Measurements from ENCODE around the gene ATF6B.
"Not testable (repeated sequence)": the region's sequence is repeated elsewhere in the genome, so short reads cannot be mapped to it uniquely, and the experiment has no call there.

The ATF6B gene

DNA sequence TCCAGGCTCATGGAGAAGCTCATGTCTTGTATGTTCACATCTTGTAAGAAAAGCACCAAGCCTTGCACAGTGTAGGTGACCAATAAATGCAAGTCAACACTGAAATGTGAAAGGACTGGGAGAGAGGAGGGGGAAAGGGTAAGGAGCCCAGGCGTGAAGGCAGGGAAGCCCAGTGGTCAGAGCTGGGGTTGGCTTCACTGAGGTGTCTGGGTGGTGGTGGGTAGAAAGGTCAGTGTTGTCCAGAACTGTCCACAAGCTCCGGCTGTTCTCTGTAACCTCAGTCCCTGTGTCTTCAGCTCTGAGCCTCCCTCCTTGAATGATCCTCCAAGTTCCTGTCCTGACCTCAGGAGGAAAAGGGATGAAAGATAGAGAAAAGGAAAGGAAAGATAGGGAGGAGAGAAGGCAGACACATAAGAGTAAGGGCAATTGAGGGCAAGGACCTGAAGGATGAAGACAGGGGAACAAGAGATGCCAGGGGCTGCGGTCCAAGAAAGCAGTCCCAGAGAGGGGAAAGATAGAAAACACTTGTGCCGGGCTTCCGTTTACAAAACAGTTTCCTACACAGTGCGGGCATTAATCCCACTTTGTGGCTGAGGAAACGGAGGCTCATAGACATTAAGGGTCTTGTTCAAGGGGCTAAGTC lies 16.5 kb downstream of the ATF6B start:
- Histone ChIP-seq H3K27me3 (ENCODE audit: low read depth, low read length) (no peaks in the 10 kb centered on the region), H3K9me3 (ENCODE audit: control insufficient read depth in 1 of 2, low read length in 2 of 2) (no peaks in the 10 kb centered on the region), H3K4me1 (ENCODE audit: control insufficient read depth in 1 of 2, insufficient read depth in 2 of 2, low read length in 2 of 2) (peaks cover 14 to 47% of the 10 kb centered on the region in 2 donors), H3K4me3 (ENCODE audit: low read depth in 1 of 2, low read length in 2 of 2) (no peak overlapping the region), H3K27ac (ENCODE audit: low read length) (peak overlapping the region; percentile 71), H3K36me3 (ENCODE audit: control insufficient read depth in 1 of 2, insufficient read depth in 2 of 2, low read length in 2 of 2) (peaks cover 10 to 12% of the 10 kb centered on the region in 2 donors)

DNA sequence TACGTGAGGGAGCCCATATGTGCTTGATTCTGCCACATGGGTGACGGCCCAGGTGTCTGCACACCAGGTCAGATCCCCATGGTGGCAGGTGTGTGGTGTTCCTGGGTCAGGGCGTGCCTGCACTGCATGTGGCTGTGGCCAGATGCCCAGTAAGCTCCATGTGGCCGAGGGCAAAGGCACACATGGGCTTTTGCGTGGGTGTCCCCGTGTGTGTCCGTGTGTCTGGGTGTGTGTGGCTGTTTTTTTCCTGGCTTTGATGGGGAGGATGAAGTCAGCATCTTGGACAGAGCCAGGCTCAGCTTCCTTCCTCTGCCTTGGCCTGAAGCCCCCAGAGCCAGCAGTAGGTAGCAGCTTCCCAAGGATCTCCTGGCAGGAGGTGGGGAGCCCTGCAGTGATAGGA lies 17.4 kb downstream of the ATF6B start:
- peaks cover 14 to 50% of the 10 kb centered on the region in 2 donors for H3K4me1 ChIP-seq (ENCODE audit: control insufficient read depth in 1 of 2, insufficient read depth in 2 of 2, low read length in 2 of 2)

DNA sequence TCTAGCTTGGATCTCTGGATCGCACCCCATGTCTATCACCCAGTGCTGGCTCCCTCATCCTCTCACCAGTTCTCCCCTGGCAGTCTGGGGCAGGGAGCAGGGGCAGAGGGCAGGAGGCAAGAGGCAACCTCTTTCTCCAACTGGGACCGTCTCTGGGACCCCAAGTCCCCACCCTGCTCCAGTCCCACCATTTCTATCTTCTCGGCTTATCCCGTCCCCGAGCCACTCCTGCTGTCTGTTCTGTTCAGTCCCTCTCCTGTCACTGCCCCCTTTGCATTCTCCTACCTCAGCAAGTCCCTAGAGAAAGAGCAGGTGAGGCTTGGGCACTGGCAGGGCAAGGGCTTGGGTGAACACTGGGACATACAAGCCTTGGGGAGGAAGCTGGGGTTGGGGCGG lies 18.3 kb downstream of the ATF6B start:
- Histone ChIP-seq H3K27ac (ENCODE audit: low read length) (peak overlapping the region; percentile 71), H3K9me3 (ENCODE audit: control insufficient read depth in 1 of 2, low read length in 2 of 2) (no peaks in the 10 kb centered on the region), H3K4me3 (ENCODE audit: low read depth in 1 of 2, low read length in 2 of 2) (peak overlapping the region; percentile 34 to 68), H3K27me3 (ENCODE audit: low read depth, low read length) (no peaks in the 10 kb centered on the region), H3K36me3 (ENCODE audit: control insufficient read depth in 1 of 2, insufficient read depth in 2 of 2, low read length in 2 of 2) (no peaks in the 10 kb centered on the region), H3K4me1 (ENCODE audit: control insufficient read depth in 1 of 2, insufficient read depth in 2 of 2, low read length in 2 of 2) (peaks cover 14 to 47% of the 10 kb centered on the region in 2 donors)

More for the DNA sequence above, 17.4 kb downstream of the ATF6B start:
- no peaks in the 10 kb centered on the region for H3K27me3 ChIP-seq (ENCODE audit: low read depth, low read length)
- peak overlapping the region; percentile 71 for H3K27ac ChIP-seq (ENCODE audit: low read length)
- H3K4me3 ChIP-seq (ENCODE audit: low read depth in 1 of 2, low read length in 2 of 2), result peak overlapping the region; percentile 34 to 37
- peaks cover under 1 to 3% of the 10 kb centered on the region in 2 donors for H3K36me3 ChIP-seq (ENCODE audit: control insufficient read depth in 1 of 2, insufficient read depth in 2 of 2, low read length in 2 of 2)
- no peaks in the 10 kb centered on the region for H3K9me3 ChIP-seq (ENCODE audit: control insufficient read depth in 1 of 2, low read length in 2 of 2)

DNA sequence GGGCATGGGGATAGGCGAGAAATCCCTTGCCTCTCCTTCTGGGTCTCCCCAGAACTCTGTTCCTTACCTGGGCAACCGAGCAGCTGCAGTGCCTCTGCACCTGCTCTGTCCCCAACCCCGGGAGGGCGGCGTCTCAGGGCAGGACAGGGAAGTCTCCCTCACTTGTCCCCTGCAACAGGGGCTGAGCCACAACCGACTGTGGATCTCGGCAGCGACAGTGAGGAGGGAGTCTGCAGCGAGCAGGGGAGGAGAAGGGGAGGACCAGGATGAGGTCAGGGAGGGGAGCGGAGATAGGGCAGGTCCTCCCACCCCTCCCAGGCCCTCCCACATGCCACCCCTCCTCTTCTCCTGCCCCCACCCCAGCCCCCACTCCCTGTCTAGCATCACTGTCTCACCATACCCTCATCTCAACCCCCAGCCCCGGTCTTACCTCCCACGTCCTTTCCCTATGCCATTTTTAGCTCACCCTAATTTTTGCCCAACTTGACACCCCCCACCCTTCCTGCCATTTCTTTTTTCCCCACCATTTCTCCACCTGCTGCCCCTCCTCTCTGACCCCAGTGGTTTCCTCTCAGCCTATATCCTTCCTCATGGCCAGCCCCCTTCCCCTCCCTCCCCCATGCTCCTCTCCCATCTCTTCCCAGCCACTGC lies 18.8 kb downstream of the ATF6B start, which contains the start of gene TNXB:
Gene TNXB, minus strand, starts transcription at position 225 of the 651 bp plus-strand sequence. CDS start 11,140 bp downstream, outside the sequence.
- Histone ChIP-seq H3K36me3 (ENCODE audit: control insufficient read depth in 1 of 2, insufficient read depth in 2 of 2, low read length in 2 of 2) (no peaks in the 10 kb centered on the region), H3K27ac (ENCODE audit: low read length) (peak within 1 kb of the TSS; percentile 79), H3K27me3 (ENCODE audit: low read depth, low read length) (no peaks in the 10 kb centered on the region), H3K9me3 (ENCODE audit: control insufficient read depth in 1 of 2, low read length in 2 of 2) (no peaks in the 10 kb centered on the region), H3K4me1 (ENCODE audit: control insufficient read depth in 1 of 2, insufficient read depth in 2 of 2, low read length in 2 of 2) (peaks cover 14 to 45% of the 10 kb centered on the region in 2 donors), H3K4me3 (ENCODE audit: low read depth in 1 of 2, low read length in 2 of 2) (peak within 1 kb of the TSS; percentile 68 to 70)

GRCh38 chr6:32108727-32109113 lies 19.3 kb downstream of the ATF6B start:
- Histone ChIP-seq H3K4me1 (ENCODE audit: control insufficient read depth in 1 of 2, insufficient read depth in 2 of 2, low read length in 2 of 2) (peaks cover 11 to 40% of the 10 kb centered on the region in 2 donors), H3K4me3 (ENCODE audit: low read depth in 1 of 2, low read length in 2 of 2) (peak overlapping the region; percentile 68 to 70), H3K36me3 (ENCODE audit: control insufficient read depth in 1 of 2, insufficient read depth in 2 of 2, low read length in 2 of 2) (no peaks in the 10 kb centered on the region), H3K27me3 (ENCODE audit: low read depth, low read length) (no peaks in the 10 kb centered on the region), H3K27ac (ENCODE audit: low read length) (peak overlapping the region; percentile 79), H3K9me3 (ENCODE audit: control insufficient read depth in 1 of 2, low read length in 2 of 2) (no peaks in the 10 kb centered on the region)

GRCh38 chr6:32108094-32108627 lies 19.9 kb downstream of the ATF6B start:
- H3K27ac ChIP-seq (ENCODE audit: low read length), result peak overlapping the region; percentile 85
- no peaks in the 10 kb centered on the region for H3K27me3 ChIP-seq (ENCODE audit: low read depth, low read length)
- peaks cover 5 to 34% of the 10 kb centered on the region in 2 donors for H3K4me1 ChIP-seq (ENCODE audit: control insufficient read depth in 1 of 2, insufficient read depth in 2 of 2, low read length in 2 of 2)
- H3K4me3 ChIP-seq (ENCODE audit: low read depth in 1 of 2, low read length in 2 of 2), result peak overlapping the region; percentile 68 to 70
- no peaks in the 10 kb centered on the region for H3K9me3 ChIP-seq (ENCODE audit: control insufficient read depth in 1 of 2, low read length in 2 of 2)
- no peaks in the 10 kb centered on the region for H3K36me3 ChIP-seq (ENCODE audit: control insufficient read depth in 1 of 2, insufficient read depth in 2 of 2, low read length in 2 of 2)

DNA sequence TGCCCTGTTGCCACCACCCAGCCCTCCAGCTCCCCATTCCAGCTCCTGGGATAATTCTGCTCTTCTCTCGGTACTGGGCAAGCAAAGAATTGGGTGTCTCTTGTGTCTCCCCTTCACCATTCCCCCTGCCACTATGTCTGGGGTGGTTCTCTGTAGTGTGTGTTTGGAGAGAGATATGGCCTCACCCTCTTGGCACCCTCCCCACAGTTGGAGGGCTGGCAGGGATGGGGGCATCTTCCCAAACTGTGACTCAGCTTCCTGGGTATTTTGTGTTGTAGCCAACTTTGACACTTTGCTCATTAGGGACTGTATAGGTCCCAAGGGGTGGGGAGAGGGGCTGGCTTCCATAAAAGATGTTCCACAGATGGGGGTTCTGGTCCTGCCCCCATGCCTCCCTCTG lies 20.6 kb downstream of the ATF6B start:
- Histone ChIP-seq H3K36me3 (ENCODE audit: control insufficient read depth in 1 of 2, insufficient read depth in 2 of 2, low read length in 2 of 2) (no peaks in the 10 kb centered on the region), H3K27me3 (ENCODE audit: low read depth, low read length) (no peaks in the 10 kb centered on the region), H3K4me1 (ENCODE audit: control insufficient read depth in 1 of 2, insufficient read depth in 2 of 2, low read length in 2 of 2) (peaks cover 3 to 31% of the 10 kb centered on the region in 2 donors), H3K9me3 (ENCODE audit: control insufficient read depth in 1 of 2, low read length in 2 of 2) (no peaks in the 10 kb centered on the region), H3K27ac (ENCODE audit: low read length) (peak overlapping the region; percentile 85), H3K4me3 (ENCODE audit: low read depth in 1 of 2, low read length in 2 of 2) (peak overlapping the region; percentile 68 to 70)

GRCh38 chr6:32105433-32105832 lies 22.6 kb downstream of the ATF6B start:
- no peaks in the 10 kb centered on the region for H3K36me3 ChIP-seq (ENCODE audit: control insufficient read depth in 1 of 2, insufficient read depth in 2 of 2, low read length in 2 of 2)
- H3K4me3 ChIP-seq (ENCODE audit: low read depth in 1 of 2, low read length in 2 of 2), result no peak overlapping the region
- H3K4me1 ChIP-seq (ENCODE audit: control insufficient read depth in 1 of 2, insufficient read depth in 2 of 2, low read length in 2 of 2), result peaks cover 0 to 23% of the 10 kb centered on the region in 2 donors
- no peaks in the 10 kb centered on the region for H3K27me3 ChIP-seq (ENCODE audit: low read depth, low read length)
- H3K27ac ChIP-seq (ENCODE audit: low read length), result no peak overlapping the region
- H3K9me3 ChIP-seq (ENCODE audit: control insufficient read depth in 1 of 2, low read length in 2 of 2), result no peaks in the 10 kb centered on the region

DNA sequence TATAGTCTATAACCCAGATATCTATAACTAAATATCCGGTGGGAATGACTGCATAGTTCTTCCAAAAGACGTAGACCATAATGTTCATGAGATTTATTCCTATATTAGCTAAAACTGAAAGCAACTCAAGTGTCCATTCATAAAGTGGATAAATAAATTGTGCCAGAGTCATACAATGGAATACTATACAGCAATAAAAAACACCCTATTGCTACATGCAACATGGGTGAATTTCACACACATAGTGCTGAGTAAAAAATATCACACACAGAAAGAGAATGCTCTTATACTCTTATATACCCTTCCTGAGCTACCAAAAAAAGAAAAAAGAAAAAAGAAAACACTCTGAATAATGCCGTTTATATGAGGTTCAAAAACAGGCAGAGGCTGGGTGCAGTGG lies 25.8 kb downstream of the ATF6B start:
- H3K36me3 ChIP-seq (ENCODE audit: control insufficient read depth in 1 of 2, insufficient read depth in 2 of 2, low read length in 2 of 2), result no peaks in the 10 kb centered on the region
- no peak overlapping the region for H3K4me3 ChIP-seq (ENCODE audit: low read depth in 1 of 2, low read length in 2 of 2)
- no peaks in the 10 kb centered on the region for H3K9me3 ChIP-seq (ENCODE audit: control insufficient read depth in 1 of 2, low read length in 2 of 2)
- H3K4me1 ChIP-seq (ENCODE audit: control insufficient read depth in 1 of 2, insufficient read depth in 2 of 2, low read length in 2 of 2), result peaks cover 0 to 11% of the 10 kb centered on the region in 2 donors
- H3K27me3 ChIP-seq (ENCODE audit: low read depth, low read length), result peaks cover 2% of the 10 kb centered on the region
- H3K27ac ChIP-seq (ENCODE audit: low read length), result no peak overlapping the region

GRCh38 chr6:32100251-32100650 lies 27.8 kb downstream of the ATF6B start:
- peaks cover 18% of the 10 kb centered on the region for H3K27me3 ChIP-seq (ENCODE audit: low read depth, low read length)
- not testable (repeated sequence) for H3K9me3 ChIP-seq (ENCODE audit: control insufficient read depth in 1 of 2, low read length in 2 of 2); H3K27ac ChIP-seq (ENCODE audit: low read length); H3K4me3 ChIP-seq (ENCODE audit: low read depth in 1 of 2, low read length in 2 of 2); H3K36me3 ChIP-seq (ENCODE audit: control insufficient read depth in 1 of 2, insufficient read depth in 2 of 2, low read length in 2 of 2)
- H3K4me1 ChIP-seq (ENCODE audit: control insufficient read depth in 1 of 2, insufficient read depth in 2 of 2, low read length in 2 of 2), result peaks cover 0 to 17% of the 10 kb centered on the region in 2 donors

DNA sequence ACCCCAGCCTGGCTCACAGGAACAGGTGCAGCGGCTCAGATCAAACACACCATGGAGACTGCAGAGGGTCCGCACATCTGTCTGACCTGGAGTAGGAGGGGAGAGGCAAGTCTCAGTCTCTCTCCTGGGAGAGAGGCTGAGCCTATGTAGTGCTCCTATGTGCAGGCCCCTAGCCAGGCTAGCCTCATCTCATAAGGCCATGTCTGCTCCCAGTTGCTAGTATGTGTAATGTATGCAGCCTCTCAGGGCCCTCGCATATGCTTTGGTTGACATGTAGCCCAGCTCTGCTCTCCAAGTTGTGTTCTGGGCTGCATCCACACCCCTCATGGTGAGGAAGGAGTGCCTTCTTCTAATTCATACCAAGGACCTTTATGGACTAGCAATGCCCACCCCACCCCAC lies 30.7 kb downstream of the ATF6B start:
- H3K36me3 ChIP-seq (ENCODE audit: control insufficient read depth in 1 of 2, insufficient read depth in 2 of 2, low read length in 2 of 2), result no peaks in the 10 kb centered on the region
- H3K4me3 ChIP-seq (ENCODE audit: low read depth in 1 of 2, low read length in 2 of 2), result no peak overlapping the region
- peaks cover 6 to 40% of the 10 kb centered on the region in 2 donors for H3K4me1 ChIP-seq (ENCODE audit: control insufficient read depth in 1 of 2, insufficient read depth in 2 of 2, low read length in 2 of 2)
- H3K9me3 ChIP-seq (ENCODE audit: control insufficient read depth in 1 of 2, low read length in 2 of 2), result no peaks in the 10 kb centered on the region
- H3K27me3 ChIP-seq (ENCODE audit: low read depth, low read length), result peaks cover 21% of the 10 kb centered on the region
- no peak overlapping the region for H3K27ac ChIP-seq (ENCODE audit: low read length)
